ENCODE results near the gene CEP55.

DNA sequence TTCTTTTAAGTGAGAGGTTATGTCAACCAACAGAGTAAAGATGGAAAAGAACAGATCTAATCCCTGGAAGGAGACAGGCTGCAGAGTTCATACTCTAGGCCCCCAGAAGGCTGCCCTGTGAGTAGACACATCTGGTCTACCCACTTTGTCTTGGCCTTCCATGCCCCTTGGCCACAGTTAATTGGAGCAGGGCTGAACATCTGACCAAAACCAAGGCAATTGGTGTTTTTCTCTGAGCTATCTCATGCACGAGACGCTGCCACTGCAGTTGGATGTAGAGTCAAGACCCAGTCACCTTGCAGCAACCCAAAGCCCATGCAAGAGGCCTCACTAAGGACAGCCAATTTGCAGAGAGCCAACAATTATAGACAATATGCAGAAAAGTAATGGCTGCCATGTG, 23.3 kb upstream of the CEP55 start:
- TF ChIP-seq GATA3 (IDR thresholded peaks at IDR 0.05; ENCODE audit: low read depth, low read length) (no peak), GATA2 (IDR thresholded peaks at IDR 0.05; ENCODE audit: low read depth, low read length) (no peak)

Measured in SH-SY5Y (cell line).